Pancreas (tissue), 10 donors: ENCODE results near the gene RPS21. TPM values are rescaled to one million over a fixed set of nuclear protein-coding genes. Genes with fewer than 3 reads are reported as not detected.
A peak's percentile ranks its signal among the peaks of the same experiment; 100 is the strongest.
"Not testable (repeated sequence)": the region's sequence is repeated elsewhere in the genome, so short reads cannot be mapped to it uniquely, and the experiment has no call there.

ENCODE experiments used
- ATAC-seq, 4 donors: fragments of 200-7000 bp; cut with Tn5 transposase; one replicate each; pipeline versions ENCODE4 v1.8.0 to v1.9.1; 2020; ENCODE audit warnings: mild to moderate bottlenecking in 4 of 4, moderate library complexity in 4 of 4
- DNase-seq, 6 donors: peaks; one replicate each; pipeline ENCODE4 v3.0.0-alpha.2; 2020
- FAIRE-seq: peaks from 2 replicates; lab custom pipeline; 2012; peaks lifted over from hg19 to GRCh38; lab: Jason Lieb, UNC
- H3K27ac ChIP-seq, 4 donors: fragments of 200-600 bp; sonication (generic); 1 replicate in 3 of 4; 2 replicates in 1 of 4; pipeline versions ENCODE4 v1.5.0 to v1.8.0; 2020
- H3K27me3 ChIP-seq, 4 donors: fragments of 200-600 bp; one replicate each; pipeline ENCODE4 v1.8.0; 2021
- H3K36me3 ChIP-seq, 3 donors: fragments of 200-600 bp; sonication (generic) in 1 of 3; one replicate each; pipeline versions ENCODE4 v1.5.0 to v1.8.0; 2020 to 2021
- H3K4me1 ChIP-seq, 3 donors: fragments of 200-600 bp; one replicate each; pipeline ENCODE4 v1.8.0; 2021
- H3K4me3 ChIP-seq, 4 donors: fragments of 200-600 bp; sonication (generic) in 2 of 4; one replicate each; pipeline versions ENCODE4 v1.5.0 to v1.8.0; 2020 to 2021
- H3K9me3 ChIP-seq, 4 donors: fragments of 200-600 bp; one replicate each; pipeline ENCODE4 v1.8.0; 2021
- CTCF ChIP-seq, 4 donors: fragments of 200-600 bp; sonication (generic) in 3 of 4; IDR thresholded peaks; one replicate each; pipeline versions ENCODE4 v1.5.0 to v1.8.0; 2021; ENCODE audit warnings: antibody characterized with exemption in 4 of 4
- WGBS, 2 donors: extraction: QIAGEN DNeasy Blood & Tissue Kit; methylation state at CpG; one replicate each; pipeline ENCODE4 v1.1.7; 2013; 5-methylcytosine and 5-hydroxymethylcytosine counted together
- intact Hi-C, 3 donors: fragments of 100-400 bp; cut with DNase I; formaldehyde crosslinking; loops; one replicate each; pipeline versions ENCODE4 v1.11.1 to v1.14.2; 2022
- polyA plus RNA-seq, 2 donors: library from polyadenylated mRNA; stranded (reverse); fragments of 200-250 nt; gene quantifications; one replicate each; pipeline ENCODE4 v1.2.3, GENCODE V29; 2013
- total RNA-seq, 6 donors: library from RNA; stranded (reverse); fragmentation: NEBNext Ultra II Directional in 4 of 6; extraction: Animal tissue kit (Norgen Biotek cat#: 25700) in 4 of 6; gene quantifications; one replicate each; pipeline versions ENCODE4 v1.2.1 to v1.2.4, GENCODE V29; 2021 to 2023
- donor health status: healthy with polysubstance abuse.
- donor health status: DM: no; HTN: no; CAD: no; lungs with moderate emphysema.
- donor health status: DM: no; HTN: no; CAD: no.
- donor health status: control.
- donor health status: control.
- donor health status: Bipolar disorder and iron deficiency.
- donor health status: DM: yes; HTN: yes; CAD: no.
- donor health status: DM: no; HTN: no; CAD: no.
- donor health status: DM: no; HTN: no; CAD: no.
- donor health status: DM: yes; HTN: yes; CAD: no.

RPS21 gene
- total and polyA plus RNA-seq, 8 donors, result 662 to 2,141 (median 973) TPM

- ATAC-seq (no peak), DNase-seq (no peak), FAIRE-seq (no peak)
- intact Hi-C loops, result no loop called here
- Histone ChIP-seq H3K9me3 (no peaks in the 10 kb centered on the region), H3K27me3 (no peaks in the 10 kb centered on the region), H3K36me3 (no peaks in the 10 kb centered on the region), H3K27ac (no peak overlapping the region), H3K4me3 (no peak overlapping the region), H3K4me1 (peaks cover 6 to 10% (median 9%) of the 10 kb centered on the region in 3 donors)
- WGBS, 2 donors, result 90 to 91% methylated on average over 20 of the region's 20 CpGs
- no peak for TF ChIP-seq CTCF (IDR thresholded peaks at IDR 0.05)
These were observed 35.9 kb downstream of the RPS21 start for GRCh38 chr20:62422636-62423325.

- no peaks in the 10 kb centered on the region for H3K27me3 ChIP-seq
- H3K4me1 ChIP-seq, result peaks cover 10 to 16% (median 14%) of the 10 kb centered on the region in 3 donors
- DNase-seq (no peak), FAIRE-seq (no peak), ATAC-seq (no peak)
- H3K9me3 ChIP-seq, result no peaks in the 10 kb centered on the region
- TF ChIP-seq CTCF (IDR thresholded peaks at IDR 0.05), result no peak
- intact Hi-C loops, result no loop called here
- H3K36me3 ChIP-seq, result no peaks in the 10 kb centered on the region
- 79 to 81% methylated on average over 10 of the region's 10 CpGs for WGBS, 2 donors
- H3K27ac ChIP-seq, result no peak overlapping the region
- no peak overlapping the region for H3K4me3 ChIP-seq
These were observed 36.4 kb downstream of the RPS21 start for GRCh38 chr20:62423326-62423706.

- Histone ChIP-seq H3K36me3 (no peaks in the 10 kb centered on the region), H3K9me3 (no peaks in the 10 kb centered on the region), H3K27ac (no peak overlapping the region), H3K4me1 (peaks cover 10 to 16% (median 14%) of the 10 kb centered on the region in 3 donors), H3K4me3 (no peak overlapping the region), H3K27me3 (no peaks in the 10 kb centered on the region)
- no peak for FAIRE-seq
- intact Hi-C loops, result no loop called here
- ATAC-seq, result no peak
- WGBS, 2 donors, result 76 to 83% methylated on average over 22 to 23 of the region's 23 CpGs
- no peak for DNase-seq
- no peak for TF ChIP-seq CTCF (IDR thresholded peaks at IDR 0.05)
These were observed 37.6 kb downstream of the RPS21 start for GRCh38 chr20:62424249-62425107.

- WGBS, 2 donors, result 86 to 87% methylated on average over 21 of the region's 21 CpGs
- no peaks in the 10 kb centered on the region for H3K9me3 ChIP-seq
- no peak for ATAC-seq
- no peaks in the 10 kb centered on the region for H3K36me3 ChIP-seq
- H3K4me1 ChIP-seq, result peaks cover 10 to 16% (median 14%) of the 10 kb centered on the region in 3 donors
- no peak overlapping the region for H3K4me3 ChIP-seq
- FAIRE-seq, result no peak
- DNase-seq, result peak in 1 of 6 donors; percentile 71
- no peak overlapping the region for H3K27ac ChIP-seq
- no peak for TF ChIP-seq CTCF (IDR thresholded peaks at IDR 0.05)
- intact Hi-C loops, result no loop called here
- no peaks in the 10 kb centered on the region for H3K27me3 ChIP-seq
These were observed 38.6 kb downstream of the RPS21 start for GRCh38 chr20:62425281-62426058.

- H3K9me3 ChIP-seq, H3K36me3 ChIP-seq, H3K27me3 ChIP-seq, DNase-seq, FAIRE-seq, intact Hi-C loops, ATAC-seq, H3K27ac ChIP-seq, H3K4me3 ChIP-seq: not testable (repeated sequence)
- H3K4me1 ChIP-seq, result peaks cover 10 to 16% (median 14%) of the 10 kb centered on the region in 3 donors
- WGBS, 2 donors, result 98 to 99% methylated on average over 4 of the region's 4 CpGs
These were observed 39.1 kb downstream of the RPS21 start for GRCh38 chr20:62426059-62426348.
